CD14-positive monocyte (primary cell): Measurements from ENCODE around the gene SF1. TPM values are rescaled to one million over a fixed set of nuclear protein-coding genes. Genes with fewer than 3 reads are reported as not detected.
A peak's percentile ranks its signal among the peaks of the same experiment; 100 is the strongest.

Experiments
- DNase-seq, 3 donors: peaks; one replicate each; pipeline ENCODE4 v3.0.0-alpha.2; 2011 to 2022
- H2AFZ ChIP-seq: 2 replicates; pipeline ENCODE4 v1.6.0; 2012; ENCODE audit warnings: mild to moderate bottlenecking, low read depth, low read length, inconsistent platforms; ENCODE audit not compliant: insufficient read depth, poor library complexity, severe bottlenecking
- H3K27ac ChIP-seq, 2 donors: 1 replicate in 1 of 2; 2 replicates in 1 of 2; pipeline ENCODE4 v1.5.1; 2012 to 2013; ENCODE audit warnings: low read length in 2 of 2, control low read depth in 1 of 2, inconsistent platforms in 1 of 2, low read depth in 1 of 2, mild to moderate bottlenecking in 1 of 2
- H3K27me3 ChIP-seq, 2 donors: one replicate each; pipeline versions ENCODE4 v1.6.0 to v1.6.1; 2011 to 2013; ENCODE audit warnings: low read length in 2 of 2; ENCODE audit not compliant: control insufficient read depth in 2 of 2, insufficient read depth in 2 of 2
- H3K36me3 ChIP-seq, 2 donors: replicated peaks in 1 of 2; 1 replicate in 1 of 2; 2 replicates in 1 of 2; pipeline versions ENCODE4 v1.5.1 to v1.6.1; 2012 to 2013; ENCODE audit warnings: low read length in 2 of 2, control low read depth in 1 of 2, inconsistent platforms in 1 of 2, mild to moderate bottlenecking in 1 of 2; ENCODE audit not compliant: insufficient read depth in 2 of 2, control insufficient read depth in 1 of 2
- H3K4me1 ChIP-seq, 2 donors: 1 replicate in 1 of 2; 2 replicates in 1 of 2; pipeline versions ENCODE4 v1.5.1 to v1.6.1; 2012 to 2013; ENCODE audit warnings: low read length in 2 of 2, control low read depth in 1 of 2, inconsistent platforms in 1 of 2, mild to moderate bottlenecking in 1 of 2, moderate library complexity in 1 of 2; ENCODE audit not compliant: insufficient read depth in 2 of 2, control insufficient read depth in 1 of 2
- H3K4me2 ChIP-seq: replicated peaks from 2 replicates; pipeline ENCODE3; 2012; ENCODE audit warnings: low read length, moderate library complexity, mild to moderate bottlenecking; ENCODE audit not compliant: poor library complexity, severe bottlenecking; ENCODE audit errors: extremely low read depth
- H3K4me3 ChIP-seq, 3 experiments: fragments of 200-600 bp in 1 of 3; sonication (generic) in 1 of 3; replicated peaks in 1 of 3; 1 replicate in 2 of 3; 2 replicates in 1 of 3; pipeline ENCODE4 v1.5.1; 2011 to 2013; ENCODE audit warnings: low read length in 3 of 3, mild to moderate bottlenecking in 3 of 3, control low read depth in 2 of 3, low read depth in 2 of 3, inconsistent platforms in 1 of 3, moderate library complexity in 1 of 3
- H3K79me2 ChIP-seq: 2 replicates; pipeline ENCODE4 v1.6.0; 2012; ENCODE audit warnings: mild to moderate bottlenecking, control low read depth, inconsistent platforms, low read length, moderate library complexity; ENCODE audit not compliant: insufficient read depth
- H3K9ac ChIP-seq: 2 replicates; pipeline ENCODE4 v1.6.0; 2017; ENCODE audit warnings: low read length, mild to moderate bottlenecking; ENCODE audit not compliant: insufficient read depth, poor library complexity, severe bottlenecking
- H3K9me3 ChIP-seq, 2 donors: replicated peaks in 1 of 2; 1 replicate in 1 of 2; 2 replicates in 1 of 2; pipeline versions ENCODE4 v1.5.1 to v1.6.1; 2012 to 2013; ENCODE audit warnings: low read length in 2 of 2, control low read depth in 1 of 2; ENCODE audit not compliant: control insufficient read depth in 1 of 2, insufficient read depth in 1 of 2
- H4K20me1 ChIP-seq: 2 replicates; pipeline ENCODE4 v1.6.0; 2012; ENCODE audit warnings: mild to moderate bottlenecking, low read length, control low read depth, moderate library complexity; ENCODE audit not compliant: insufficient read depth
- H3K27ac Mint-ChIP-seq, 7 donors: one replicate each; pipeline ENCODE4 v1.8.0; 2020; ENCODE audit warnings: mild to moderate bottlenecking in 7 of 7, mixed read lengths in 7 of 7, moderate library complexity in 6 of 7, inconsistent platforms in 2 of 7
- H3K27me3 Mint-ChIP-seq, 3 donors: one replicate each; pipeline ENCODE4 v1.8.0; 2021 to 2022; ENCODE audit warnings: low read depth in 3 of 3, mild to moderate bottlenecking in 3 of 3, mixed read lengths in 3 of 3, moderate library complexity in 3 of 3, inconsistent platforms in 1 of 3
- H3K36me3 Mint-ChIP-seq, 2 donors: one replicate each; pipeline ENCODE4 v1.8.0; 2020; ENCODE audit warnings: mixed read lengths in 2 of 2, inconsistent platforms in 1 of 2, mild to moderate bottlenecking in 1 of 2
- H3K4me1 Mint-ChIP-seq: one replicate; pipeline ENCODE4 v1.8.0; 2020; ENCODE audit warnings: mild to moderate bottlenecking, mixed read lengths
- H3K4me3 Mint-ChIP-seq, 2 donors: one replicate each; pipeline ENCODE4 v1.8.0; 2020; ENCODE audit warnings: mild to moderate bottlenecking in 2 of 2, mixed read lengths in 2 of 2, moderate library complexity in 1 of 2
- H3K9me3 Mint-ChIP-seq, 7 donors: one replicate each; pipeline ENCODE4 v1.8.0; 2020 to 2022; ENCODE audit warnings: mixed read lengths in 7 of 7, mild to moderate bottlenecking in 6 of 7, moderate library complexity in 6 of 7, inconsistent platforms in 2 of 7
- WGBS: methylation state at CpG from one replicate; pipeline ENCODE4 v1.1.5; 2013; ENCODE audit warnings: missing lambda C conversion rate; ENCODE audit not compliant: insufficient coverage; 5-methylcytosine and 5-hydroxymethylcytosine counted together
- intact Hi-C, 2 donors: fragments of 100-400 bp; cut with micrococcal nuclease; formaldehyde crosslinking; loops; one replicate each; pipeline versions ENCODE4 v1.15.0 to v1.15.1; 2023
- polyA plus RNA-seq, 3 donors: library from polyadenylated mRNA; depleted of rRNA in 1 of 3; unstranded in 2 of 3; stranded (reverse) in 1 of 3; fragments of 300-500 nt in 2 of 3; fragments of >200 nt in 1 of 3; fragmentation: Illumina TruSeq in 2 of 3; gene quantifications; 1 replicate in 2 of 3; 2 replicates in 1 of 3; pipeline ENCODE4 v1.2.3, GENCODE V29; 2012 to 2021
- TF ChIP-seq, protein P1 (sequence below): fragments of 200-600 bp; IDR thresholded peaks from one replicate; pipeline ENCODE4 v1.8.0; 2022; ENCODE audit warnings: antibody characterized with exemption, mild to moderate bottlenecking

SF1 gene
- polyA plus RNA-seq, 3 donors, result 31.6 to 302 (median 47.7) TPM

GRCh38 chr11:64766881-64767280 lies 11.5 kb downstream of the SF1 start:
- DNase-seq, result no peak
- Histone ChIP-seq H3K79me2 (peaks cover 63% of the 10 kb centered on the region), H3K4me3 (no peak overlapping the region), H3K9ac (no peak overlapping the region), H3K27ac (peak overlapping the region in 1 of 2 donors; percentile 12), H3K36me3 (peaks cover 94 to 98% of the 10 kb centered on the region in 2 donors), H3K4me1 (peaks cover 7 to 36% of the 10 kb centered on the region in 2 donors), H3K9me3 (no peaks in the 10 kb centered on the region), H4K20me1 (peaks cover 99% of the 10 kb centered on the region), H3K4me2 (no peak overlapping the region), H3K27me3 (no peaks in the 10 kb centered on the region), H2AFZ (no peak overlapping the region)
- H3K27ac Mint-ChIP-seq, result no peak overlapping the region
- H3K36me3 Mint-ChIP-seq, result peaks cover 85 to 96% of the 10 kb centered on the region in 2 donors
- H3K4me3 Mint-ChIP-seq, result no peak overlapping the region
- 100% methylated on average over 1 of the region's 11 CpGs for WGBS
- H3K9me3 Mint-ChIP-seq, result no peaks in the 10 kb centered on the region
- peaks cover 43% of the 10 kb centered on the region for H3K4me1 Mint-ChIP-seq
- TF ChIP-seq, protein P1, sequence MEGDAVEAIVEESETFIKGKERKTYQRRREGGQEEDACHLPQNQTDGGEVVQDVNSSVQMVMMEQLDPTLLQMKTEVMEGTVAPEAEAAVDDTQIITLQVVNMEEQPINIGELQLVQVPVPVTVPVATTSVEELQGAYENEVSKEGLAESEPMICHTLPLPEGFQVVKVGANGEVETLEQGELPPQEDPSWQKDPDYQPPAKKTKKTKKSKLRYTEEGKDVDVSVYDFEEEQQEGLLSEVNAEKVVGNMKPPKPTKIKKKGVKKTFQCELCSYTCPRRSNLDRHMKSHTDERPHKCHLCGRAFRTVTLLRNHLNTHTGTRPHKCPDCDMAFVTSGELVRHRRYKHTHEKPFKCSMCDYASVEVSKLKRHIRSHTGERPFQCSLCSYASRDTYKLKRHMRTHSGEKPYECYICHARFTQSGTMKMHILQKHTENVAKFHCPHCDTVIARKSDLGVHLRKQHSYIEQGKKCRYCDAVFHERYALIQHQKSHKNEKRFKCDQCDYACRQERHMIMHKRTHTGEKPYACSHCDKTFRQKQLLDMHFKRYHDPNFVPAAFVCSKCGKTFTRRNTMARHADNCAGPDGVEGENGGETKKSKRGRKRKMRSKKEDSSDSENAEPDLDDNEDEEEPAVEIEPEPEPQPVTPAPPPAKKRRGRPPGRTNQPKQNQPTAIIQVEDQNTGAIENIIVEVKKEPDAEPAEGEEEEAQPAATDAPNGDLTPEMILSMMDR, result no peak
- intact Hi-C loops, result no loop called here
- H3K27me3 Mint-ChIP-seq, result peaks cover 0 to 3% (median 3%) of the 10 kb centered on the region in 3 donors

GRCh38 chr11:64765851-64766665 lies 12.3 kb downstream of the SF1 start:
- Mint-ChIP-seq H3K4me1 (peaks cover 38% of the 10 kb centered on the region), H3K27me3 (peaks cover 0 to 5% (median 3%) of the 10 kb centered on the region in 3 donors), H3K27ac (peak overlapping the region in 1 of 7 donors; percentile 22), H3K9me3 (no peaks in the 10 kb centered on the region), H3K4me3 (no peak overlapping the region), H3K36me3 (peaks cover 78 to 92% of the 10 kb centered on the region in 2 donors)
- Histone ChIP-seq H4K20me1 (peaks cover 93% of the 10 kb centered on the region), H2AFZ (no peak overlapping the region), H3K4me2 (no peak overlapping the region), H3K4me1 (peaks cover 0 to 27% of the 10 kb centered on the region in 2 donors), H3K36me3 (peaks cover 86 to 91% of the 10 kb centered on the region in 2 donors), H3K27me3 (no peaks in the 10 kb centered on the region), H3K79me2 (peaks cover 55% of the 10 kb centered on the region), H3K27ac (no peak overlapping the region), H3K9me3 (no peaks in the 10 kb centered on the region), H3K9ac (no peak overlapping the region), H3K4me3 (no peak overlapping the region)
- DNase-seq, result no peak
- WGBS, result 94% methylated on average over 21 of the region's 42 CpGs
- intact Hi-C loops, result no loop called here
- TF ChIP-seq, protein P1, result no peak
